ENCODE data around the gene B4GALT2. TPM values are rescaled to one million over a fixed set of nuclear protein-coding genes. Genes with fewer than 3 reads are reported as not detected.

B4GALT2 gene
- total RNA-seq, 1 donor from 2014 or later, result 93.2 TPM

DNA sequence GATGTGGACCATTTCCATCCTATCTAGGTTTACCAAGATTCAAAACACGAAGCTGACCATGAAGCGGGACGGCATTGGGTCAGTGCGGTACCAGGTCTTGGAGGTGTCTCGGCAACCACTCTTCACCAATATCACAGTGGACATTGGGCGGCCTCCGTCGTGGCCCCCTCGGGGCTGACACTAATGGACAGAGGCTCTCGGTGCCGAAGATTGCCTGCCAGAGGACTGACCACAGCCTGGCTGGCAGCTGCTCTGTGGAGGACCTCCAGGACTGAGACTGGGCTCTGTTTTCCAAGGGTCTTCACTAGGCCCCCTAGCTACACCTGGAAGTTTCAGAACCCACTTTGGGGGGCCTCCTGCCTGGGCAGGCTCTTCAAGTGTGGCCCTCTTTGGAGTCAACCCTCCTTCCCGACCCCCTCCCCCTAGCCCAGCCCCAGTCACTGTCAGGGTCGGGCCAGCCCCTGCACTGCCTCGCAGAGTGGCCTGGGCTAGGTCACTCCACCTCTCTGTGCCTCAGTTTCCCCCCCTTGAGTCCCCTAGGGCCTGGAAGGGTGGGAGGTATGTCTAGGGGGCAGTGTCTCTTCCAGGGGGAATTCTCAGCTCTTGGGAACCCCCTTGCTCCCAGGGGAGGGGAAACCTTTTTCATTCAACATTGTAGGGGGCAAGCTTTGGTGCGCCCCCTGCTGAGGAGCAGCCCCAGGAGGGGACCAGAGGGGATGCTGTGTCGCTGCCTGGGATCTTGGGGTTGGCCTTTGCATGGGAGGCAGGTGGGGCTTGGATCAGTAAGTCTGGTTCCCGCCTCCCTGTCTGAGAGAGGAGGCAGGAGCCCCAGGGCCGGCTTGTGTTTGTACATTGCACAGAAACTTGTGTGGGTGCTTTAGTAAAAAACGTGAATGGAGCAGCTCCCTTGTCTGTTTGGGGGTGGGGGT, 11.5 kb downstream of the B4GALT2 start:
- H3K9me3 ChIP-seq, result no peaks in the 10 kb centered on the region
- DNase-seq (ENCODE audit: low spot score in 2 of 2), result no peak
- peak overlapping the region; percentile 71 to 72 for H3K4me3 ChIP-seq
- H3K27me3 ChIP-seq, result no peaks in the 10 kb centered on the region
- peak overlapping the region; percentile 72 to 80 for H3K27ac ChIP-seq
- H3K4me1 ChIP-seq, result peaks cover 6 to 12% of the 10 kb centered on the region in 2 donors
- H3K36me3 ChIP-seq, result no peaks in the 10 kb centered on the region
- TF ChIP-seq, protein P1, sequence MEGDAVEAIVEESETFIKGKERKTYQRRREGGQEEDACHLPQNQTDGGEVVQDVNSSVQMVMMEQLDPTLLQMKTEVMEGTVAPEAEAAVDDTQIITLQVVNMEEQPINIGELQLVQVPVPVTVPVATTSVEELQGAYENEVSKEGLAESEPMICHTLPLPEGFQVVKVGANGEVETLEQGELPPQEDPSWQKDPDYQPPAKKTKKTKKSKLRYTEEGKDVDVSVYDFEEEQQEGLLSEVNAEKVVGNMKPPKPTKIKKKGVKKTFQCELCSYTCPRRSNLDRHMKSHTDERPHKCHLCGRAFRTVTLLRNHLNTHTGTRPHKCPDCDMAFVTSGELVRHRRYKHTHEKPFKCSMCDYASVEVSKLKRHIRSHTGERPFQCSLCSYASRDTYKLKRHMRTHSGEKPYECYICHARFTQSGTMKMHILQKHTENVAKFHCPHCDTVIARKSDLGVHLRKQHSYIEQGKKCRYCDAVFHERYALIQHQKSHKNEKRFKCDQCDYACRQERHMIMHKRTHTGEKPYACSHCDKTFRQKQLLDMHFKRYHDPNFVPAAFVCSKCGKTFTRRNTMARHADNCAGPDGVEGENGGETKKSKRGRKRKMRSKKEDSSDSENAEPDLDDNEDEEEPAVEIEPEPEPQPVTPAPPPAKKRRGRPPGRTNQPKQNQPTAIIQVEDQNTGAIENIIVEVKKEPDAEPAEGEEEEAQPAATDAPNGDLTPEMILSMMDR (IDR thresholded peaks at IDR 0.05), result no peak
- intact Hi-C loops (cut with DNase I), result loop anchor here (1.0 to 10.0 kb wide), 5 partner anchors 16 to 1656 kb away; partner anchors contain the start of genes ATP6V0B, FOXJ3 and IPO13

- no peaks in the 10 kb centered on the region for H3K27me3 ChIP-seq
- H3K4me3 ChIP-seq, result peak overlapping the region; percentile 71 to 72
- peak overlapping the region; percentile 72 to 80 for H3K27ac ChIP-seq
- no peak for DNase-seq (ENCODE audit: low spot score in 2 of 2)
- intact Hi-C loops (cut with DNase I), result loop anchor here (1.0 to 10.0 kb wide), 5 partner anchors 17 to 1656 kb away; partner anchors contain the start of genes ATP6V0B, FOXJ3 and IPO13
- H3K36me3 ChIP-seq, result no peaks in the 10 kb centered on the region
- TF ChIP-seq, protein P1 (IDR thresholded peaks at IDR 0.05), result no peak
- no peaks in the 10 kb centered on the region for H3K9me3 ChIP-seq
- peaks cover 9 to 15% of the 10 kb centered on the region in 2 donors for H3K4me1 ChIP-seq
Measured at GRCh38 chr1:43991200-43991475, 12.1 kb downstream of the B4GALT2 start.

GRCh38 chr1:43991476-43992231, 12.6 kb downstream of the B4GALT2 start, which contains the start of gene CCDC24:
CCDC24 (plus strand) TSS chr1:43991599; CDS start chr1:43991879, 280 bp downstream.
- H3K4me3 ChIP-seq, result peak within 1 kb of the TSS; percentile 71 to 72
- peak; percentile 69 to 95 for DNase-seq (ENCODE audit: low spot score in 2 of 2)
- H3K9me3 ChIP-seq, result no peaks in the 10 kb centered on the region
- peaks cover 10 to 20% of the 10 kb centered on the region in 2 donors for H3K4me1 ChIP-seq
- intact Hi-C loops (cut with DNase I), result loop anchor here (1.0 to 10.0 kb wide), 5 partner anchors 17 to 1657 kb away; partner anchors contain the start of genes ATP6V0B, FOXJ3 and IPO13
- H3K27me3 ChIP-seq, result no peaks in the 10 kb centered on the region
- TF ChIP-seq, protein P1 (IDR thresholded peaks at IDR 0.05), result no peak
- H3K27ac ChIP-seq, result peak within 1 kb of the TSS; percentile 72 to 80
- H3K36me3 ChIP-seq, result no peaks in the 10 kb centered on the region

DNA sequence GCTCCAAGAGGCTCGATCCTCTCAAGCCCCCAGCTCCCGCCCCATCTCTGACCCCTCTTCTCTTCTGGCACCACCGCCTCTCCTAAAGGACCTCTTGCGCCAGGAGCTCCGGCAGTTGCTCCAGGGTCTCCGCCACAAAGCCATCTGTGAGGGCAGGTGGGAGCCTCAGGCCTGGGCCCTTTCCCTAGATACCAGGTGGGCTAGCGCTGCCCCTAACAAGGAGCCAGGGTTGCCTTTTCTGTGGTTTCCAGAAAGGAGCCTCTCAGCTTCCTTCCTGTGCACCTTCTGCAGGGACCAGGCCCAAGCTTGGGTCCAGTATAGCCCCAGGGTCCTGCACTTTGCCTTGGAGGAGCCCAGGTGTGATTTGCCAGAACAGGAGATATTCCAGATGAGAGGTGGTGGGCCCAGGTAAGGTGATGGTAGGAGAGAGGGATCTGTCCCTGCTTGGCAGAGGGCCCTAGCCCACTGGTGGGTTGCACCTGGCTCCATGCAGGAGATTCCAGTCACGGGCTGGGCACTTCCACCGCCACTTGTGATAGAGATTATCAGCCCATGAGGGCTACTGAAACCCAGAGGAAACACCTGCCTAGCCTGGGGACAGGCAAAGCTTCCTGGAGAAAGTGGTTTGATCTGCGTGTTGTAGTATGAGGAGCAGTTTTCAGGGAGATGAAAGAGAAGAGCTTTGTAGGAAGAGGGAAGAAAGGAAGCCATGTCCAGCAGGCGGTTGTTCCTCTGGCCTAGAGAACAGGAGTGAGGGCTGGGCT, 13.4 kb downstream of the B4GALT2 start:
- peak overlapping the region; percentile 71 to 72 for H3K4me3 ChIP-seq
- H3K4me1 ChIP-seq, result peaks cover 10 to 22% of the 10 kb centered on the region in 2 donors
- intact Hi-C loops (cut with DNase I), result loop anchor here (5.0 to 10.0 kb wide), 2 partner anchors 45 to 1658 kb away; partner anchors contain the start of genes FOXJ3 and IPO13

More for the DNA sequence above, 13.4 kb downstream of the B4GALT2 start:
- Histone ChIP-seq H3K27ac (peak overlapping the region; percentile 72 to 80), H3K36me3 (no peaks in the 10 kb centered on the region), H3K27me3 (no peaks in the 10 kb centered on the region), H3K9me3 (no peaks in the 10 kb centered on the region)
- no peak for DNase-seq (ENCODE audit: low spot score in 2 of 2)
- TF ChIP-seq, protein P1 (IDR thresholded peaks at IDR 0.05), result no peak
